ENCODE data around the gene GSTT4.
"Not testable (repeated sequence)": the region's sequence is repeated elsewhere in the genome, so short reads cannot be mapped to it uniquely, and the experiment has no call there.

Gene GSTT4

DNA sequence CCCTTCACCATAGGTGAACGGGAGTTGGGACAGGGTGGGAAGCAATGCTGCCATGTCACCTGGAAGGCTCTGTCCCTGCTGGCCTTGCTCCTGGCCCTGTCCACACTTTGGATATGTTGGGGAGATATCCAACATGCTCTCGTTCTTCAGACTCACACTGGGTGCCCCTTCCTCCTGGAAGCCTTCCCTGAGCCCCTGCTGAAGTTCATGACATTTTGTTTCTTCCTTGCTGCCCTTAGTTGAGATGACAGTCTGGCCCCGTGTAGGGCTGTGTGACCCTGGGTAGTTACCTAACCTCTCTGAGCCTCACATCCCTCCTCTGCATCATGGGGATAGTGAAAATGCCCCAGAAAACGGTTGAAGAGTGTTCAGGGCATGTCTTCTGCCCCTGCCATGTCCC, 51.8 kb downstream of the GSTT4 start:
- not testable (repeated sequence) for DNase-seq (ENCODE audit: low read depth in 2 of 2)

DNA sequence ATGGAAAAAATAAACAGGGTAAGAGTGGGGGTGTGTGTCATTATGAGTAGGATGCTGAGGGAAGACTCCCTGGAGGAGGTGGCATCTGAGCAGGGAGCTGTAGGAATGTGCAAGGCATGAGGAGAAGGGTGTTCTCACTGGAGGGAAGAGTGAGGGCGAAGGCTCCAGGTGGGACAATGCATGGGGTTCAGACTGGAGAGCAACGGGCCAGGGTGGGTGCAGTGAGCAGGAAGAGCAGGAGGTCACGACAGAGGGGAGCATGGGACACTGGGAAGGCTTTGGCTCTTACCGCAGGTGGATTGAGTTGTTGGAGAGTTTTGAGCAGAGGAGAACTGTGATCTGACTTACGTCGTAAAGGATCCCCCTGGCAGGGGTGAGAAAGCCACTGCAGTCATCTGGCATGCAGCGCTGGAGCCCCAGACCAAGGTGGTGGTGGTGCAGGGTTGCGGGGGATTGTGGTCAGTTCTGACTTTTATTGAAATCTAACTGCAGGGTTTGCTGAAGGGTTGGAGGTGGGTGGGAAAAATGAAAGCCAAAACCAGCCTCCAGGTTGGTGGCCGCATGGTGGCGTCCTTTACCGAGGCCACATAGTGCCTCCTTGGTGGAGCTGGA, 52.4 kb downstream of the GSTT4 start:
- DNase-seq (ENCODE audit: low read depth in 2 of 2) = not testable (repeated sequence)

DNA sequence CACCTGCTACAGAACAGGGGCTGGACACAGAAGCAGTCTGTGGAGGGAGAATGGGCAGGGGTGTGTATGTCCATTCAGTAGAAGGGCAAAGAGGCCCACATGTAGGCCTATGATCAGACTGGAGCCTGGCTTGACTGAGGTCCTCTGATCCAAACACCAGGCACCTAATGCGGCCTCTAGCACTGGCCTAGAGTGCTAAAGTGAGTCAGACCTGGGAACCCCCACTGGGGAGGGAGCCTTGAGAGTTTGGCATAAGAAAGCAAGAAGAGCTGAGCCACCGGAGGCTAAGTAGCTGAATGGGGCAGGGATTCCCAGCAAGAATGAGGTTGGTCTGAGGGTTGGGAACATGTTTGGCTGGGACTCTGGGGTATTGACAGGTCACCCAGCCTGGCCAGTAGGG, 53.9 kb downstream of the GSTT4 start:
- not testable (repeated sequence) for DNase-seq (ENCODE audit: low read depth in 2 of 2)

DNA sequence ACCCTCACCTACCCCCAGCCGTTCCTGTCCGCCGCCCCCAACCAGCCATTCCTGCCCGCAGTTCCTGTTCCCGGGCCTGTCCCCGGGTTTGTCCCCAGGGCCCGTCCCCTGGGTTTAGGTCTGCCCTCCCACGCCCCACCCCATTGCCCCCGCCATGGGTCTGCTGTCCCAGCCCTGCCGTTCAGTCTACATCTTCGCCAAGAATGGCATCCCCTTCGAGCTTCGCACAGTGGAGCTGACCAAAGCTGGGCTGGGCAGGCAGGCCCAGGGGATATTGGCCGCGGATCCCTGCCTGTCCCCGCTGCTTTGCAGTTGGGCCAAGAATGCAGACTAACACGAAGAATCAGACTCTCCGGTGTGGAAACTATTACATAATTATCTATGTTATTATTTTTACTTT, 55.5 kb downstream of the GSTT4 start:
- not testable (repeated sequence) for DNase-seq (ENCODE audit: low read depth in 2 of 2)
